Endothelial cell of umbilical vein (primary cell): ENCODE results near the gene CLC. TPM values are rescaled to one million over a fixed set of nuclear protein-coding genes. Genes with fewer than 3 reads are reported as not detected.

Source experiments
- BruUV-seq: library from RNA; stranded (reverse); fragments of 400-500 nt; replicated peaks from 2 replicates; lab custom pipeline; 2021; lab: Mats Ljungman, UMichigan
- CTCF ChIA-PET: fragments of 300-600, 350-600 bp; sonication (Branson Sonifier 250); formaldehyde crosslinking; loops from one replicate; lab custom pipeline; 2021; ENCODE audit warnings: antibody characterized with exemption, inconsistent platforms; lab: Charles Lee
- POLR2A ChIA-PET: fragments of 300-600, 350-600 bp; sonication (Branson Sonifier 250); formaldehyde crosslinking; loops from one replicate; lab custom pipeline; 2021; ENCODE audit warnings: antibody characterized with exemption, inconsistent platforms; lab: Charles Lee
- DNase-seq: peaks from one replicate; pipeline ENCODE4 v3.0.0-alpha.2; 2011; ENCODE audit warnings: low read depth, low spot score
- FAIRE-seq: peaks from 2 replicates; lab custom pipeline; 2011; peaks lifted over from hg19 to GRCh38; lab: Jason Lieb, UNC
- H2AFZ ChIP-seq: 2 replicates; pipeline ENCODE4 v1.6.0; 2012; ENCODE audit warnings: low read depth, low read length, control low read depth, inconsistent platforms
- H3K27ac ChIP-seq: 2 replicates; pipeline ENCODE4 v1.5.1; 2011; ENCODE audit warnings: low read depth, mild to moderate bottlenecking, control low read depth, low read length, moderate library complexity; ENCODE audit not compliant: insufficient read depth
- H3K27me3 ChIP-seq, 2 experiments: 2 replicates each; pipeline versions ENCODE4 v1.6.0 to v1.6.1; 2011; ENCODE audit warnings: low read length in 2 of 2, mixed read lengths in 1 of 2; ENCODE audit not compliant: control insufficient read depth in 2 of 2, insufficient read depth in 2 of 2
- H3K36me3 ChIP-seq, 2 experiments: 2 replicates in 1 of 2; 3 replicates in 1 of 2; pipeline ENCODE4 v1.5.1; 2011; ENCODE audit warnings: low read length in 2 of 2, mild to moderate bottlenecking in 1 of 2, moderate library complexity in 1 of 2; ENCODE audit not compliant: control insufficient read depth in 2 of 2, insufficient read depth in 2 of 2; ENCODE audit errors: extremely low read depth in 1 of 2
- H3K4me1 ChIP-seq: 3 replicates; pipeline ENCODE4 v1.5.1; 2011; ENCODE audit warnings: mild to moderate bottlenecking, low read length; ENCODE audit not compliant: control insufficient read depth, insufficient read depth; ENCODE audit errors: extremely low read depth
- H3K4me2 ChIP-seq: 2 replicates; pipeline ENCODE4 v1.6.1; 2011; ENCODE audit warnings: low read length, control low read depth, mixed read lengths; ENCODE audit not compliant: insufficient read depth
- H3K4me3 ChIP-seq, 3 experiments: fragments of 200-600 bp in 1 of 3; sonication (generic), shearing (Covaris generic) in 1 of 3; replicated peaks in 1 of 3; 2 replicates each; pipeline ENCODE4 v1.5.1; 2011 to 2016; ENCODE audit warnings: control low read depth in 3 of 3, low read length in 3 of 3, mild to moderate bottlenecking in 2 of 3, inconsistent platforms in 1 of 3, low read depth in 1 of 3, moderate library complexity in 1 of 3; ENCODE audit not compliant: insufficient read depth in 1 of 3
- H3K79me2 ChIP-seq: 2 replicates; pipeline ENCODE4 v1.6.0; 2012; ENCODE audit warnings: low read length, inconsistent platforms; ENCODE audit not compliant: control insufficient read depth, insufficient read depth
- H3K9ac ChIP-seq: replicated peaks from 2 replicates; pipeline ENCODE3; 2011; ENCODE audit warnings: low read length, control low read depth; ENCODE audit not compliant: insufficient read depth; ENCODE audit errors: extremely low read depth
- H3K9me1 ChIP-seq: replicated peaks from 3 replicates; pipeline ENCODE4 v1.6.0; 2011; ENCODE audit warnings: mild to moderate bottlenecking, low read length; ENCODE audit not compliant: control insufficient read depth, insufficient read depth; ENCODE audit errors: extremely low read depth
- H3K9me3 ChIP-seq: replicated peaks from 2 replicates; pipeline ENCODE4 v1.5.1; 2012; ENCODE audit warnings: low read length, inconsistent platforms; ENCODE audit not compliant: control insufficient read depth, insufficient read depth
- H4K20me1 ChIP-seq: replicated peaks from 2 replicates; pipeline ENCODE3; 2011; ENCODE audit warnings: mild to moderate bottlenecking, low read length; ENCODE audit not compliant: control insufficient read depth, insufficient read depth; ENCODE audit errors: extremely low read depth
- EZH2 ChIP-seq: IDR thresholded peaks from 2 replicates; pipeline ENCODE4 v1.6.1; 2012; ENCODE audit warnings: borderline replicate concordance, low read depth, mild to moderate bottlenecking, moderate library complexity, low read length, inconsistent platforms; ENCODE audit not compliant: severe bottlenecking
- FOS ChIP-seq: IDR thresholded peaks from 2 replicates; pipeline ENCODE4 v1.6.1; 2011; ENCODE audit warnings: mild to moderate bottlenecking, low read length, moderate library complexity, borderline replicate concordance; ENCODE audit not compliant: insufficient read depth
- GATA2 ChIP-seq: IDR thresholded peaks from 2 replicates; pipeline ENCODE4 v1.7.0; 2011; ENCODE audit warnings: low read depth, mild to moderate bottlenecking, moderate library complexity, mixed read lengths, low read length; ENCODE audit not compliant: insufficient read length, insufficient read depth
- JUN ChIP-seq: IDR thresholded peaks from 2 replicates; pipeline ENCODE4 v1.6.1; 2011; ENCODE audit warnings: borderline replicate concordance, low read depth; ENCODE audit not compliant: insufficient read length, insufficient read depth
- MYC ChIP-seq: IDR thresholded peaks from one replicate; pipeline ENCODE4 v1.6.1; 2011; ENCODE audit warnings: mild to moderate bottlenecking, low read depth, low read length
- POLR2A ChIP-seq: IDR thresholded peaks from 2 replicates; pipeline ENCODE4 v1.6.1; 2012; ENCODE audit warnings: low read depth, mild to moderate bottlenecking, control low read depth, low read length
- POLR2AphosphoS5 ChIP-seq: IDR thresholded peaks from 2 replicates; pipeline ENCODE4 v1.6.1; 2012; ENCODE audit warnings: low read depth, mild to moderate bottlenecking, control low read depth, low read length, moderate library complexity; ENCODE audit not compliant: insufficient read depth
- dilution Hi-C: fragments of 300-500 bp; cut with MboI; formaldehyde crosslinking; loops from one replicate; pipeline ENCODE4 v1.15.0; 2019; ENCODE audit warnings: low sequenced_read_pairs; ENCODE audit not compliant: extremely low pct_ligation_motif_present
- intact Hi-C: fragments of 100-400 bp; cut with micrococcal nuclease; formaldehyde crosslinking; loops from one replicate; pipeline ENCODE4 v1.10.0; 2022
- polyA plus RNA-seq, 4 experiments: library from polyadenylated mRNA; depleted of rRNA in 3 of 4; stranded (reverse) in 3 of 4; unstranded in 1 of 4; fragments of >200 nt; gene quantifications; 2 replicates each; pipeline versions ENCODE4 v1.2.1 to v1.2.3, GENCODE V29; 2011 to 2012; ENCODE audit warnings: missing spikeins in 1 of 4
- total RNA-seq: library from RNA; stranded (reverse); gene quantifications from 2 replicates; pipeline ENCODE4 v1.2.3, GENCODE V29; 2021
- TF ChIP-seq, protein P1 (sequence below), 2 donors: IDR thresholded peaks; 1 replicate in 1 of 2; 2 replicates in 1 of 2; pipeline ENCODE4 v1.5.1; 2011; ENCODE audit warnings: low read length in 2 of 2, mild to moderate bottlenecking in 2 of 2, moderate library complexity in 2 of 2, control low read depth in 1 of 2, inconsistent platforms in 1 of 2, low read depth in 1 of 2; ENCODE audit not compliant: insufficient read depth in 1 of 2; ENCODE audit errors: extremely low read depth in 1 of 2
- TF ChIP-seq, protein P2 (sequence below): IDR thresholded peaks from 2 replicates; pipeline ENCODE4 v1.6.1; 2011; ENCODE audit not compliant: insufficient read depth, insufficient read length

The CLC gene
- total and polyA plus RNA-seq, 2 donors (not counting 3 experiments of a cell fraction or from before 2014, with no cell fraction given): not detected

DNA sequence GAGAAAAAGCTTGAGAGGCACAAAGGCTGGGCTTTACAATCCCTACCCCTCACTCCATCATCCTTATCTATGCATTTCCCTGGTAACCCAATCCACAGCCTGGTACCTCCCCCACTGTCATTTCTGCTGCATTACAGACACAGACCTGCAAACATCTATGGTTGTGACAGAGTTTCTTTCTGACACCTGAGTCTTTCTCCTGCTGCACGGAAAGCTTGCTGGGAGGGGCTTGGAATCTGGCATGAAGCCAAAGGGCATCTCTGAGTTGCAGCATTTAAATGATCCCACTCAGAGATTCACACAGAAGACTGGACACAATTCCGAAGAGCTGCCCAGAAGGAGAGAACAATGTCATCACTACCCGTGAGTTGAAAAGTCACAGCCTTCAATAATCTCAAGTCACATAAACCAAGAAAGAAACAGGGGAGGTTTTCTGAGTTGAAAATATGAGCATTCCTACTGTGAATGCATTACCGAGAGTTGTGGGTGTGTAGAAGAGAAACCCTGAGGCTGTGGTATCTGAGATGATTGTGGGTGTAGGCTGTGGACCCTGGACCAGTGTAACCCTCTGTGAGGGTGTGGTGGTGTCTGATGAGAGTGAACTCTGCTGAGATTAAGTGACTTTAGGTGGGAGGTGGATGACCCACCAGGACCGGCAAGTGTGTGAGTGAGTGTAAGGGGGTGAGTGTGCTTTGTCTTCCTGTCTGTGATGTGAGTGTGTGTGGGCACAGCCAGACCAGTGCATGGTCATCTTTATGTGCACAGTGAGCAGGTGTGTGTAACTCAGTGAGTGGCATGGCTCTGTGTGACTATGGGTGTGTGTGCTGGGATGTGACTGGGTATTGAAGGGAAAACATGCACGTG lies 33.4 kb downstream of the CLC start, which contains the start of gene LGALS14:
TSS of gene LGALS14 (plus strand) at position 301 of the 864 bp plus-strand sequence. CDS start at position 349, 48 bp downstream.
- H4K20me1 ChIP-seq: no peaks in the 10 kb centered on the region
- no peaks in the 10 kb centered on the region for H3K4me1 ChIP-seq
- H3K36me3 ChIP-seq: no peaks in the 10 kb centered on the region
- no TSS peak for BruUV-seq
- H3K4me2 ChIP-seq: no peak within 1 kb of the TSS
- H3K79me2 ChIP-seq: no peaks in the 10 kb centered on the region
- TF ChIP-seq, protein P1, sequence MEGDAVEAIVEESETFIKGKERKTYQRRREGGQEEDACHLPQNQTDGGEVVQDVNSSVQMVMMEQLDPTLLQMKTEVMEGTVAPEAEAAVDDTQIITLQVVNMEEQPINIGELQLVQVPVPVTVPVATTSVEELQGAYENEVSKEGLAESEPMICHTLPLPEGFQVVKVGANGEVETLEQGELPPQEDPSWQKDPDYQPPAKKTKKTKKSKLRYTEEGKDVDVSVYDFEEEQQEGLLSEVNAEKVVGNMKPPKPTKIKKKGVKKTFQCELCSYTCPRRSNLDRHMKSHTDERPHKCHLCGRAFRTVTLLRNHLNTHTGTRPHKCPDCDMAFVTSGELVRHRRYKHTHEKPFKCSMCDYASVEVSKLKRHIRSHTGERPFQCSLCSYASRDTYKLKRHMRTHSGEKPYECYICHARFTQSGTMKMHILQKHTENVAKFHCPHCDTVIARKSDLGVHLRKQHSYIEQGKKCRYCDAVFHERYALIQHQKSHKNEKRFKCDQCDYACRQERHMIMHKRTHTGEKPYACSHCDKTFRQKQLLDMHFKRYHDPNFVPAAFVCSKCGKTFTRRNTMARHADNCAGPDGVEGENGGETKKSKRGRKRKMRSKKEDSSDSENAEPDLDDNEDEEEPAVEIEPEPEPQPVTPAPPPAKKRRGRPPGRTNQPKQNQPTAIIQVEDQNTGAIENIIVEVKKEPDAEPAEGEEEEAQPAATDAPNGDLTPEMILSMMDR (IDR thresholded peaks at IDR 0.05; ENCODE audit: extremely low read depth in 1 of 2, insufficient read depth in 1 of 2, low read depth in 1 of 2, low read length in 2 of 2): no peak
- no peak for TF ChIP-seq JUN
- TF ChIP-seq POLR2AphosphoS5: no peak
- TF ChIP-seq FOS: no peak
- TF ChIP-seq, protein P2, sequence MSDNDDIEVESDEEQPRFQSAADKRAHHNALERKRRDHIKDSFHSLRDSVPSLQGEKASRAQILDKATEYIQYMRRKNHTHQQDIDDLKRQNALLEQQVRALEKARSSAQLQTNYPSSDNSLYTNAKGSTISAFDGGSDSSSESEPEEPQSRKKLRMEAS: no peak
- TF ChIP-seq MYC: no peak
- TF ChIP-seq GATA2: no peak
- TF ChIP-seq POLR2A: no peak
- TF ChIP-seq EZH2: no peak
- no peak within 1 kb of the TSS for H3K4me3 ChIP-seq
- H3K9ac ChIP-seq: no peak within 1 kb of the TSS
- no peaks in the 10 kb centered on the region for H3K27me3 ChIP-seq
- dilution Hi-C loops: no loop called here
- H3K9me1 ChIP-seq: no peaks in the 10 kb centered on the region
- POLR2A ChIA-PET: no interaction called here
- H3K27ac ChIP-seq: no peak within 1 kb of the TSS
- no peak within 1 kb of the TSS for H2AFZ ChIP-seq
- no peaks in the 10 kb centered on the region for H3K9me3 ChIP-seq
- DNase-seq (no peak), FAIRE-seq (no peak)
- CTCF ChIA-PET: no interaction called here
- intact Hi-C loops: no loop called here
